C4-2B (cell line): ENCODE data around the gene EID3.

Experiments
- CTCF ChIP-seq: fragments of 450-650 bp; conservative IDR thresholded peaks from 2 replicates; pipeline ENCODE4 v1.5.1; 2017; ENCODE audit warnings: mild to moderate bottlenecking
- ZFX ChIP-seq: fragments of 450-650 bp; IDR thresholded peaks from 2 replicates; pipeline ENCODE4 v1.6.1; 2017

- no peak for TF ChIP-seq CTCF
- no peak for TF ChIP-seq ZFX
These were observed 6.0 kb downstream of the EID3 start for GRCh38 chr12:104309446-104309993.
